ENCODE measurements around the gene UST. TPM values are rescaled to one million over a fixed set of nuclear protein-coding genes. Genes with fewer than 3 reads are reported as not detected.

UST gene
- total RNA-seq, 1 donor from 2014 or later = 9.7 TPM

DNA sequence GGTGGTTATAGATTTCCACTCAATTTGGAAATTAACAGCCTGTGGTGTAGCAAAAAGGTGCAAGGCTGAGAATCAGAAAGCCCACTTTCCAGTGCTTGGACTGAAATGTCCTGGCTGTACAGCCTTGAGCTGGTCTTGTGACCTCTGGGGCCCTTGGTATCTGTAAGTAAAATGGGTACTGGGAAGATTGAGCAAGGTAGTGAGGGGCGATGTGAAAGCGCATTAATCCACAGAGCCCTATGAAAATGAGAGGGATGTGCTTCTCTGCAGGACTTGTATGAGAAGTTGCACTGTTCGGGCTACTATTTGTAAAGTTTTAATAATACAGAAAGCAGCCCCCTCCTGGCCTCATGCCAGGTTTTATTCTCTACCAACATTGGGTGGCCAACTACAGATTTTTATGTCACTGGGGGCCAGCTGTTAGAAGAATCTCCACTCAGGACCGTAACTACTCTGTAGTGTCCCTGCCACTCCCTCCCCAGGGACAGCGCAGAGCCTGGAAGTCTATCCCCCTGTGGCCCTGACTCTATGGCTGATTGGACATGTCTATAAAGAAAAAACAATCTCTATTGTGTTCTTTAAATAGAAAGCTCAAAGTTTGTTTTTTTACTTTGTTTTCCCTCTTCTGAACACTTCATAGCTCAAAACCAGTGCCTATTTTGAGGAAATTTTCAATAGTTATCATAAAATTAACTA lies 316.0 kb downstream of the UST start:
- Mint-ChIP-seq H3K9me3 (no peaks in the 10 kb centered on the region), H3K27ac (no peak overlapping the region), H3K36me3 (no peaks in the 10 kb centered on the region), H3K4me1 (ENCODE audit: unreplicated experiment) (peaks cover 55% of the 10 kb centered on the region), H3K4me3 (no peak overlapping the region), H3K27me3 (no peaks in the 10 kb centered on the region)
- no peak for DNase-seq (ENCODE audit: extremely low spot score, unreplicated experiment)
- TF ChIP-seq CTCF (conservative IDR thresholded peaks at IDR 0.05) = no peak

DNA sequence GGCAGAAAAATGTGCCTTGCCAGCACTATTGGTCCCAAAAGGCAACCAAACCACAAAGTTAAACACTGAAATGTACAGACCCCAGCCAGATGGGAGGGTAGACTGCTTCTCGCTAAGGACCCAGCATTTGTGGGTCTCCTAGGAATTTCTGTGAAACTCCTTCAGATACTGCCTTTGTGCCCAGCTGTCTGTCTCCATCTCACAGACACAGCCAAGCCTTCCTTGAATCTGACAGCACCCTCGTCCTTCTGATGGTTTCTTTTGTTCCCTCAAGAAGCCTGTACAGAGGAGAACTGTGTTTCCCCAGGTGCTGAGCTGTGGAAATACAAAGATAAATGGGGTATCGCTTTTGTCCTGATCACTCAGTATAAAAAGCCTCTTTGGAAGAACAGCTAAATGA lies 316.6 kb downstream of the UST start:
- H3K4me1 Mint-ChIP-seq (ENCODE audit: unreplicated experiment) = peaks cover 51% of the 10 kb centered on the region
- H3K27ac Mint-ChIP-seq = no peak overlapping the region
- H3K36me3 Mint-ChIP-seq = no peaks in the 10 kb centered on the region
- no peak overlapping the region for H3K4me3 Mint-ChIP-seq
- H3K9me3 Mint-ChIP-seq = no peaks in the 10 kb centered on the region
- no peak for TF ChIP-seq CTCF (conservative IDR thresholded peaks at IDR 0.05)
- DNase-seq (ENCODE audit: extremely low spot score, unreplicated experiment) = no peak
- no peaks in the 10 kb centered on the region for H3K27me3 Mint-ChIP-seq

DNA sequence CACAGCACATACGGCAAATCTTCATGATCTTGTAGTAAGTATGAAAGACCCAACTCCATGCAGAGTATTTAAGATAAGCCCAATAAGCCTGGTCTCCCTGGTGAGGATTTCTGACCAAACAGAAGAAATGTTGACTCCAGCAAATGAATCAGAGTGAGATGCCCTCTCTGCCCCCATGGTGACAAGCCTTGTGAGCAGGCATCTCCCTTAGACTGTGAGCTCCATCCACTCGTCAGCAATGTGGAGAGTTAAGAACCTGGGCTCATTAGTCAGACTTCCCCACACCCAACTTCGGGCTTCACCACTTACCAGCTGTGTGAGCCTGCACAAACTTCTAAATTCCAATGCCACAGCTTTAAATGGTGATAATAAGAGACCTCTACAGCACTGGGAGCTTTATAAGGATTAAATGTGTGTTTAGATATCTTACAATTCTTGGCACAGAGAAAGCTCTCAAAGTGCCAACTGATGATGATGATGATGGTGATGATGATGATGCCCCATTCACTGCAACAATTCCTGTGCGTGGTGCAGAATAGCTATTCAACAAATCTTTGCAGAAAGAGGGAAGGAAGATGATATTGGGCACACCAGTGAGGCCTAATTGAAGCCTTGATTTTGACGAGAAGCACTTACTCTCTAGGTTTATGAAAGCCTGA lies 317.3 kb downstream of the UST start:
- TF ChIP-seq CTCF (conservative IDR thresholded peaks at IDR 0.05) = no peak
- no peak overlapping the region for H3K4me3 Mint-ChIP-seq

GRCh38 chr6:149064660-149065015 lies 317.8 kb downstream of the UST start:
- Mint-ChIP-seq H3K27ac (no peak overlapping the region), H3K4me3 (no peak overlapping the region), H3K9me3 (no peaks in the 10 kb centered on the region), H3K36me3 (peaks cover 7% of the 10 kb centered on the region), H3K4me1 (ENCODE audit: unreplicated experiment) (peaks cover 46% of the 10 kb centered on the region), H3K27me3 (no peaks in the 10 kb centered on the region)
- DNase-seq (ENCODE audit: extremely low spot score, unreplicated experiment) = no peak
- TF ChIP-seq CTCF (conservative IDR thresholded peaks at IDR 0.05) = no peak

More for the DNA sequence above, 317.3 kb downstream of the UST start:
- H3K36me3 Mint-ChIP-seq = peaks cover 4% of the 10 kb centered on the region
- H3K4me1 Mint-ChIP-seq (ENCODE audit: unreplicated experiment) = peaks cover 51% of the 10 kb centered on the region
- H3K27me3 Mint-ChIP-seq = no peaks in the 10 kb centered on the region
- no peak for DNase-seq (ENCODE audit: extremely low spot score, unreplicated experiment)
- no peaks in the 10 kb centered on the region for H3K9me3 Mint-ChIP-seq
- H3K27ac Mint-ChIP-seq = no peak overlapping the region

GRCh38 chr6:149065121-149065520 lies 318.3 kb downstream of the UST start:
- H3K4me1 Mint-ChIP-seq (ENCODE audit: unreplicated experiment) = peaks cover 41% of the 10 kb centered on the region
- no peaks in the 10 kb centered on the region for H3K9me3 Mint-ChIP-seq
- H3K27me3 Mint-ChIP-seq = no peaks in the 10 kb centered on the region
- H3K27ac Mint-ChIP-seq = no peak overlapping the region
- peaks cover 7% of the 10 kb centered on the region for H3K36me3 Mint-ChIP-seq
- H3K4me3 Mint-ChIP-seq = no peak overlapping the region
- DNase-seq (ENCODE audit: extremely low spot score, unreplicated experiment) = no peak
- TF ChIP-seq CTCF (conservative IDR thresholded peaks at IDR 0.05) = no peak
